GM21723 (cell line): ENCODE data around the gene SLC35F1.

Experiments
- ATAC-seq: cut with Tn5 transposase; IDR thresholded peaks from one replicate; pipeline ENCODE4 v1.9.1; 2021; ENCODE audit warnings: mild to moderate bottlenecking, moderate library complexity; ENCODE audit not compliant: unreplicated experiment

SLC35F1 gene

GRCh38 chr6:118305081-118305480 lies 398.0 kb downstream of the SLC35F1 start:
- ATAC-seq: no peak

DNA sequence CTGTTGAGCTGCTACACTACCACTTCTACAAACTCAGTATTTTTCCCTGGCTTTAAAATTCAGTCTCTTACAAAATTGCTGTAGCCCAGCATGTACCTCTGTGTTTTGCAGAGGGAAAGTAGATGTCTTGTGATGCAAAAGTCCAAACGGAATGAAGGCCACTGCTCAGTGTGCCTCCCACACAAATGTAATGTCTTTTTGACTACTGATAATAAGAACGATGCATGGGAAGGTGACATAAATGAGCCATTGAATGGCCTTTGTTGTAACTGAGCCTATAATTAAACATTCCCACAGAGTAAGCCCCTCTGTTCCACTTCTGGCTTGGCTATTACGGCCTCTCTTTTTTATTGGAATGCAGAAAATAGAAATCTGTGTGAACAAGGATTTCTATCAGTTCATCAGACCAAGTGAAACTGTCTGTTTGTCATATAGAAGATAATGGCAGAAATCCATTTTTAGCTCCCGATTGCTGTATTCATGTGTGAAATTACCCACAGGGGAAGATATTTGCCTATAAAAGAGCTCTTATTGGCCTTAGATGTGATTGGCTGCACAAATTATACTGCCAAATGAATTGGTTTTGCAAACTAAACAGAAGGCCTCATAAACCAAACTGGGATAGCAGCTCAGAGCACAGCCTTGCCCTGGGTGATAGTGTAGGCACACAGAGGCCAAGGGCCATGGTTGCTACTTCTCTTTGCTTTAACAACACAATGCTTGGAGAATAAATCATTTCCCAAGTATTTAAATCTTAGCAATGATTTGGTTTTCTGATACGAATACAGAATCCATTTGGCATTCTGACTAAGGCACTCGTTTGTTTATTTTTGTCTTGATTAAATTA lies 399.6 kb downstream of the SLC35F1 start:
- no peak for ATAC-seq

DNA sequence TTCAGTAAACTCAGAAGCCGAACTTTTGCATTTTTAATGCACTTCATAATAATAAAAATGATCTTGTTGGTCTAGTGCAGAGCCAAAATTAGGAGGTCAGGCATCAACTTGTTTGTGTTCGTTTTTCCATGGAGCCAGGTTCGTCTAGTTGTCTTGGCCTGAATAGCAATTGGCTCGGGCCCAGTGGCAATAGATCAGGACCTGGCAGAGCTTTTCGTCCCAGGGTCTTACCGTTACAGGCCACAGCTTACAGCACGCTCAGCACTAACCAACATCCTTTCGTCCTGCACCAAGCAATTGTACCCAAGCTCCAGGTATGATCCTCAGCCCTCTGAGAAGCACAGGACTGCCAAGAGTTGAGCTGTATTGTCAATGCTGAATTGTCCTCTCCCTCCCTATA lies 400.5 kb downstream of the SLC35F1 start:
- ATAC-seq: no peak

GRCh38 chr6:118309337-118310093 lies 402.5 kb downstream of the SLC35F1 start:
- no peak for ATAC-seq

DNA sequence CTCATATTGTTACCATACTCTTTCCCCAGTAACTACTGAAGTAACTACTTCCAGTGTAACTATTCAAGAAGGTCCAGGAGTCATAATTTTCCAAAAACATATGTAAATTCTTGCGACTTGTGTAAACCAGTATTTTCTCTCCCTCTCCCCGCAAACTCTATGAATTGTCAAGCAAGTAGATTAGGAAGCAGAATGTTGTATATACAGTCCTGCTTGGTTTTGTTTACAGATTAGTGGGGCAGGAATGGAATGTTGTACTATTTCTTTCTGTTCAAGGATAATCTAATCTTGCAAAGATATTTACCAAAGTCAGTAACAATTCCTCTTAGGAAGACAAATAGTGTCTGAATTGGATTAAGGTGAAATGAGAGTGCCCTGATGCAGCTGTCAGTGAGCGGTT lies 406.1 kb downstream of the SLC35F1 start:
- ATAC-seq: no peak

DNA sequence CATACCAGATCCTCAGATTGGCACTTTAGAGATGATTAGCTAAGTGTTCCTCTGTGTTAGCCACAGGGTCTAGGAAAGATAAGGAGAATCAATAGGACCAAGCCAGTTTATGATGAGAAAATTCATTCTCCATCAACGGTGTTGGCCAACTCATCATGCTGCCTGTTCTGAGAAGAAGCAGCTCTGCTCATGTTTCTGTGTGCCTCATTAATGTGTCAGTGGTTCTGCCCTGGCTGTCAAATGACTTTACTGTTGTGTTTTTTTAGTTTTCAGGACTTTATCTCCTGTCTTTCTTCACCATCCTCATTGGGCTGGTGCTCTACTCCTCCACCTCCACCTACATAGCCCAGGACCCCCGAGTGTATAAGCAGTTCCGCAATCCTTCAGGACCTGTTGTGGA lies 406.7 kb downstream of the SLC35F1 start:
- no peak for ATAC-seq

GRCh38 chr6:118316796-118317384 lies 409.8 kb downstream of the SLC35F1 start:
- ATAC-seq: peak; percentile 70

DNA sequence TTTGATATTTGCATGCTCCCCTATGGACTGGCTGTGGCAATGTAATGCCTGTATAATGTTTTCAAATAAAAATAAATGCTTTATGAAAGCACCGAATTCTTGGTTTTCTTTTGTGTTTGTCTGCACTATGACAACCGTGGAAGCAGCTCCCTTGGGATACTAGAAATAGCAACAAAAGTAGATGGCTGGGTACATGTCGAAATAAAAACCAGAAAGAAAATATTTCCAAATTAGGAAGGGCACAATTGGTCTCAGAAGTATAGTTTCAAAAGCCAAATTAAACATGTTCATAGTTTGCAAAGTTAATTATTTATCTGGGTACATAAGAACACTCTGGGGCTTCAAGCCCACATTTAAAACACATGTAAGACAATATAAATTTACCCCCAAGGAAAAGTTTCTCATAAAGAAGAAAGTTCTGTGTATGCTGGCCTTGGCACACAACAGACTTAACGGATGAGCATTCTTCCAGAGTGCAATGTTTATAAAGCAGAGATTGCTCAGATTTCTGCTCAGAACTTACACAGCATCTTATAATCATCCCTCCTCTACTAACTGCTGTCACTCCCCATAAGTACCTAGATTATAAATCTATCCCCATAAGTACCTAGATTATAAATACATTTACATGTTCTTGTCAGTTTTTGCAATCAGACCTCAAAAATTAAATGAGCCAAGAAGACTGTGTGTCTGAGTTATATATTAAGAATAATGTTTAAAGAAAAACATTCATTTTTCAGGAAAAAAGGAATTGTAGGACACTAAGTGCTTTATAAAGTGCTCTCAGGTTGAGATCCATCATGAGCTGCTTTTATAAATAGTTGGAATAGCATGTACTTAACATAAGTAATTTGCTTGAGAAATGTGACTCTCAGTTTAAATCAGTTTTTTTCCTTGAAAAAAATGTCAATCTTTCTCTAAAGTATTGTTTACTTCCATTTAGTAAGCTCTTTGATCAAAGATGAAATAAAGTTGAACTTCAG lies 410.8 kb downstream of the SLC35F1 start:
- ATAC-seq: no peak

GRCh38 chr6:118318648-118319047 lies 411.6 kb downstream of the SLC35F1 start:
- ATAC-seq: no peak

DNA sequence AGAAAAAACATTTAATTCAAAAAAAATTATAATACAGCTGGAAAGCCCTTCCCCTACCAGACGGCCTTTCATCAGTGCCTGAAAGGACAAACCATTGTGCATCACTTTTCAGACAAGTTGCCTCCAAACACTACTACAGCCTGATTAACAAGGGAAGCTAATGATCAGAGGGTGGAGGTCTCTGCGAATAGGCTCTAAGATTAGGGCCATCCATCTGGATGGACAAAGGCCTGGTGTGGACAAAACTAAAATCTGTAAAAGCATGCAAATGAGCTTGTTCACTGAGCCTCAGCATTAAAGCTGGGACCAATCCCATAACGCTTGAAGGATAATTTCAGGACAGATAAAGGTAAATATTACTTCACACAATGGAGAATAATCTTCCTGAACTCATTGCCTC lies 412.4 kb downstream of the SLC35F1 start:
- ATAC-seq: no peak

DNA sequence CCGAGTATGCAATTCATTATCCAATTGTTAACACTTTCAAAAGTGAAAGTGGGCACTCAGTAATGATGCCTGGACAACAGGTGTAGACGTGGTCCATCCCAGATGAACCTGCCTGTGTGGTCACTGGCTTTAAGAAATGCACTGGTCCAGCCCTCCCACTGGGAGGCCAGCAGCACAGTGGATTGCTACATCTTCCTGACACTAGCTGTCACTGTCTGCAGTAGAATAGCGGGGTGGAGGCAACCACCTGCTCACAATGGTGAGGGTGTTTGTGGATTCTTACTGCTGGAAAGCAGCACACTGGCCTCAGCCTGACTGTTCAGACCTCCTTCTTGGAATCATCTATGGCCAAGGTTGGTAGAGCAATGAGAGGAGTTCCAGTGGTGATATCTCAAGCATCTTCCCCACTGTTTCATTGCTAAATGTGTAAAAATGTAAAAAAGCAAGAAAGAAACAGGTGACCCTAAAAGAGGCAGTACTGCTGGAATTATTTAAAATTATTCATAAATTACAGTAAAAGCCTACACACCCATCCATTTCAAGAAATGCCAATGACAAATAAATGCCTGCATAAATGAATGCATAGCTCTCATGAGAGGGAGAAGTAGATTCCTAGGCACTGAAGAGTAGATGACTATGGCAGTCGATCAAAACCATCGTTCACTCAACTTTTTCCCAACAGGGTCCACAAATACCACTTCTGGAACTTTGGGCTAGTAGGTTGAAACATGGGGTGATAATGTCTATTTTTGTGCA lies 413.0 kb downstream of the SLC35F1 start:
- no peak for ATAC-seq

DNA sequence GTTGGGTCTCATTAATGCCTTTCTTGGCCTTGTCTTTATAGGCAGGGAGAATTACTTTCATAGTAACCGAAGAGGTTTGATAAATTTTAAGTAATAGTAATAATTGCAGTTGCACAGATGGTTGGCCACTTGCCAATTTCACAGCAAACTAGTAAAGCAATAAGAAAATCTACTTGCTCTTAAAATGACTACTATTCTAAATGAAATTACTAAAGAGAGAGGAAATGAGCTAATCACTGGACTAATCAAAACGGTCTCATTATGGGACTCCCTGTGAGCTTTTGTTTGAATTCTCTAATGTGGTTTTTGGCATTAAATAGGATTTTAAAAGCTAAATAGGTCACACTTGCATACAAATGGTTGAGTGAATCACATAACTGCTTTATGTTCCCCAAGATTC lies 413.6 kb downstream of the SLC35F1 start:
- ATAC-seq: no peak

DNA sequence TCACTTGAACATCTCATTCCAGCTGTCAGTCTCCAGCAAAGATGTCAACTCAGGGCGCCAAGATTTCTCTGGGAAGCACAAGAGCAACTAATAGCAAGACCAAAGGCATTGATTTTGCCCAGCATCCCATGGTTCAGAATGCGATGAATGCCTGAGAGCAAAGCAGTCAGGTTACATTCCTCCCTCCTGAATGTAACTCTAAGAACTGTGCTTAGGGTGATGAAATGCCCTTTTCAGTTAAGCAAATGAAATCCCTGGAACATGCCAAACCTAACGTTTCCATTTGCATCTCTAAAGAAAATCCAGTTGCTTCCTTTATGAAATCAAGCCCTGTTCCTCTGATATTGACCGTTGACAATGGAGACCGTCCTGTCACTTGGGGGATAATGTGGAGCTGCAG lies 417.1 kb downstream of the SLC35F1 start:
- no peak for ATAC-seq

DNA sequence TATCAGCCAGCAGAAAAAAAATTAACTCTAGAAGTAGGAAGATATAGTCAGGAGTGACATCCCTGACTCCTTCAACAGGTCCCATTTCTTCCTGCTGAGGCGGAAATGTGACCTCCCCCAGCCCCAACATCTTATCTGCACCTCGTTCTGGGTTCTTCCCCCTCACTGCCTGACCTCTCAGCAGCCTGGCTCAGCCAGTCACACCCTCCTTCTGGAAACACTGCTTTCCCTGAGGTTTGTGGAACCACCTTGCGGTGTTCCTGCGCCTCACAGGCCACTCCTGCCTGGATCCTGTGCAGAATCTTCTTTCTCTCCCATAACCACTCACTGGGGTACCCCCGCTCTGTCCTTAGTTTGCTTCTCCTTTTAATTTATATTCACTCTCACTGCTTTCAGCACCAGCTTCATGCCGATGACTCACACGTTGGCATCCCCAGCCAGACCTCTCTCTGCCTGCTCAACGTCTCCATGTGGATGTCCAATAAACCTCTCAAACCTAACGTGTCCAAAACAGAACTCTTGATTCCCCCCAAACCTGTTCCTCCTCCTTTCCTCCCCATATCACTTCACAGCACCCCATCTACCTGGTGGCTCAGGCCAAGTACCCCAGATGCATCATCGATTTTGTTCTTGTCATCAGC lies 418.3 kb downstream of the SLC35F1 start:
- ATAC-seq: no peak

DNA sequence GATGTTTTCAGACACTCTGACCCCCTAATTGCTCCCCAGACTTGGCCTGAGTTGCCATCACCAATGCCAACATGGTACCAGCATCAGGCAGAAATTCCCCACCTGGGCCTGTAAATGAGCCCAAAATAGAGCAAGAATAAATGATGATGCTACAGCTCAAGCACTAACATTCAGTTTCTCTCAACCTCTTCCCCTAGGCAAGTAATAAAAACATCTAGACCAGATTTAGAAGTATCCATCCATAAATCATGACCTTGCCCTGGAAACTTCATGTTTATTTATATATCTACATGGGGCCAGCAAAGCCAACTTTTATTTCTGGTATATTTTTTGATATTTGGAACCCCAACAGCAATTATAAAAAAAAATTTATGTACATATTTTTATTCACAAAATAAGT lies 419.6 kb downstream of the SLC35F1 start:
- ATAC-seq: no peak

- no peak for ATAC-seq
These were observed 420.2 kb downstream of the SLC35F1 start for GRCh38 chr6:118327237-118327636.

GRCh38 chr6:118333772-118334171 lies 426.7 kb downstream of the SLC35F1 start:
- ATAC-seq: no peak

GRCh38 chr6:118334634-118335033 lies 427.6 kb downstream of the SLC35F1 start:
- no peak for ATAC-seq

- no peak for ATAC-seq
These were observed 428.3 kb downstream of the SLC35F1 start for GRCh38 chr6:118335325-118335816.
